ENCODE data around the gene KRT82. TPM values are rescaled to one million over a fixed set of nuclear protein-coding genes. Genes with fewer than 3 reads are reported as not detected.

KRT82 gene
- total and polyA plus RNA-seq, 7 experiments from 2014 or later: not detected

Other genes with a start within 250 kb of the KRT82 start
- under 1 TPM in 1 of 5 experiments, not detected in 4; 0.12 TPM for gene KRT80, start 214.3 kb downstream of the KRT82 start, total RNA-seq
- gene KRT80, start 214.3 kb downstream of the KRT82 start, polyA plus RNA-seq: not detected
- gene KRT7, start 173.1 kb downstream of the KRT82 start, total RNA-seq: 10 to 100 TPM in 1 of 5 experiments, not detected in 4; 36.1 TPM
- gene KRT7, start 173.1 kb downstream of the KRT82 start, polyA plus RNA-seq: not detected
- 1 to 10 TPM in 1 of 5 experiments, under 1 TPM in 1, not detected in 3; 0.13 to 1.5 TPM for gene KRT86, start 131.7 kb downstream of the KRT82 start, total RNA-seq
- gene KRT86, start 131.7 kb downstream of the KRT82 start, polyA plus RNA-seq: not detected
- gene KRT81, start 114.8 kb downstream of the KRT82 start, total RNA-seq: under 1 TPM in 2 of 5 experiments, not detected in 3; 0.15 to 0.21 TPM
- gene KRT81, start 114.8 kb downstream of the KRT82 start, polyA plus RNA-seq: not detected
- gene KRT83, start 84.9 kb downstream of the KRT82 start, total RNA-seq: not detected
- not detected for gene KRT83, start 84.9 kb downstream of the KRT82 start, polyA plus RNA-seq
- gene KRT85, start 38.9 kb downstream of the KRT82 start, total RNA-seq: not detected
- gene KRT85, start 38.9 kb downstream of the KRT82 start, polyA plus RNA-seq: not detected
- not detected for gene KRT84, start 20.7 kb downstream of the KRT82 start, total RNA-seq
- not detected for gene KRT84, start 20.7 kb downstream of the KRT82 start, polyA plus RNA-seq
- not detected for gene KRT75, start 28.0 kb upstream of the KRT82 start, total RNA-seq
- not detected for gene KRT75, start 28.0 kb upstream of the KRT82 start, polyA plus RNA-seq
- not detected for gene KRT6B, start 45.8 kb upstream of the KRT82 start, total RNA-seq
- gene KRT6B, start 45.8 kb upstream of the KRT82 start, polyA plus RNA-seq: not detected
- not detected for gene KRT6C, start 67.5 kb upstream of the KRT82 start, total RNA-seq
- not detected for gene KRT6C, start 67.5 kb upstream of the KRT82 start, polyA plus RNA-seq
- not detected for gene KRT6A, start 86.9 kb upstream of the KRT82 start, total RNA-seq
- gene KRT6A, start 86.9 kb upstream of the KRT82 start, polyA plus RNA-seq: not detected
- under 1 TPM in 1 of 5 experiments, not detected in 4; 0.24 TPM for gene KRT5, start 114.1 kb upstream of the KRT82 start, total RNA-seq
- gene KRT5, start 114.1 kb upstream of the KRT82 start, polyA plus RNA-seq: not detected
- gene KRT71, start 146.8 kb upstream of the KRT82 start, total RNA-seq: not detected
- not detected for gene KRT71, start 146.8 kb upstream of the KRT82 start, polyA plus RNA-seq
- 1 to 10 TPM in 2 of 5 experiments, under 1 TPM in 2, not detected in 1; 0.12 to 1.2 (median 0.90) TPM for gene KRT74, start 167.5 kb upstream of the KRT82 start, total RNA-seq
- not detected for gene KRT74, start 167.5 kb upstream of the KRT82 start, polyA plus RNA-seq
- 100 to 1,000 TPM in 3 of 5 experiments, 10 to 100 TPM in 1, 1 to 10 TPM in 1; 2.1 to 149 (median 104) TPM for gene KRT72, start 195.1 kb upstream of the KRT82 start, total RNA-seq
- gene KRT72, start 195.1 kb upstream of the KRT82 start, polyA plus RNA-seq: under 1 TPM in 1 of 2 donors, not detected in 1; 0.71 TPM
- gene KRT73, start 212.2 kb upstream of the KRT82 start, total RNA-seq: 10 to 100 TPM in 4 of 5 experiments, 1 to 10 TPM in 1; 1.0 to 96.4 (median 65.6) TPM
- 10 to 100 TPM in 1 of 2 donors, 1 to 10 TPM in 1; 6.2 to 11.1 TPM for gene KRT73, start 212.2 kb upstream of the KRT82 start, polyA plus RNA-seq
- 1 to 10 TPM in 3 of 5 experiments, under 1 TPM in 1, not detected in 1; 0.29 to 2.3 (median 2.0) TPM for gene KRT2, start 245.9 kb upstream of the KRT82 start, total RNA-seq
- 1 to 10 TPM; 2.4 to 4.7 TPM for gene KRT2, start 245.9 kb upstream of the KRT82 start, polyA plus RNA-seq